ENCODE measurements around the gene MT1F.
"Not testable (repeated sequence)": the region's sequence is repeated elsewhere in the genome, so short reads cannot be mapped to it uniquely, and the experiment has no call there.

The MT1F gene

DNA sequence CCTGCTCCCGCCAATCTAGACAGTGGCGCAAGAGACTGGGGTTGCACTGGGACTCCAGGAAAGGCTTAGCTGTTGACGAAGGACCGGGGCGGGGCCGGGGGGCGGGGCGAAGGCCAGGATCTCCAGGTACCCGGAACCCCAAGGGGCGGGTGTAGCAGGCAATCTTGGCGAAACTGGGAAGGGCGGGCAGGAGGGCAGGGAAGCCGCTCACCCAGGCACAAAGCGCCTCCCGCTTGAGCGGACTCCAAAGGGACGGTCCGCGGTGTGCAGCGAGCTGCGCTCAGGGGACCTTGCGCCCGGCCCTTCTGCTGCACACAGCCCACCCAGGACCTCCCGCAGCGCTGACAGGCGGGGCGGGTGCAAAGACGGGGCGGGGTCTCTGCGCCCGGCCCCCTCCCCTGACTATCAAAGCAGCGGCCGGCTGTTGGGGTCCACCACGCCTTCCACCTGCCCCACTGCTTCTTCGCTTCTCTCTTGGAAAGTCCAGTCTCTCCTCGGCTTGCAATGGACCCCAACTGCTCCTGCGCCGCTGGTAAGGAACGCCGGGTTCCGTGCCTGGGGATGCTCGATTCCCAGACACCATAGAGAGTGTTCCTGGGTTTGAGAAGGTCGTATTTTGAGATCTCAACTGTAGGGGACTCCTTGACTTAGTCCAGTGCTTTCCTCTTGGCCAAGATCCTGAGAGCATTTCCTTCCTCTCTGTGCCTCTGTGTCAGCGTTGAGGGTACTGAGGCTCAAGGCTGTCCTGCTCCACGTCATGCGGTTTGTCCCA, at the start of gene MT1F:
TSS of gene MT1F (plus strand) at position 405 of the 772 bp plus-strand sequence. CDS start at position 505, 100 bp downstream.
- peak; percentile 49 for DNase-seq

DNA sequence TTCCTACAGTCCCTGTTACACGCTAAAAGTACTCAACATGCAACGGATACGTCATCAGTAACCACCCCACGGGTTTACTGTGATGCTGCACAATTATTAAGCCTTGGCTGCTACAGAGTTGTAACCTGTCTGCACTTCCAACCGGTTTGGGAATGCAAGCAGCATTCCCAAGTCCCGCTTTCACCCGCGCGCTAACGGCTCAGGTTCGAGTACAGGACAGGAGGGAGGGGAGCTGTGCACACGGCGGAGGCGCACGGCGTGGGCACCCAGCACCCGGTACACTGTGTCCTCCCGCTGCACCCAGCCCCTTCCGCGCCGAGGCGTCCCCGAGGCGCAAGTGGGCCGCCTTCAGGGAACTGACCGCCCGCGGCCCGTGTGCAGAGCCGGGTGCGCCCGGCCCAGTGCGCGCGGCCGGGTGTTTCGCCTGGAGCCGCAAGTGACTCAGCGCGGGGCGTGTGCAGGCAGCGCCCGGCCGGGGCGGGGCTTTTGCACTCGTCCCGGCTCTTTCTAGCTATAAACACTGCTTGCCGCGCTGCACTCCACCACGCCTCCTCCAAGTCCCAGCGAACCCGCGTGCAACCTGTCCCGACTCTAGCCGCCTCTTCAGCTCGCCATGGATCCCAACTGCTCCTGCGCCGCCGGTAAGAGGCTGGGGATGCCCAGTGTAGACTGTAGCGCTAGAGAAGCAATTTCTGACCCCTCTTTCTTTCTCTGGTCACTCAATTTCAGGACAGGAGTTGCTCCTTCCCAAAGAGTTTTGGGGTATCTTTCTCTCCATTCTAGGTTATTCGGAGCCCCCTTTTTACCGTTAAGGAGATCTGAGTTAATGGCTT, 49.5 kb upstream of the MT1F start, which contains the start of gene MT2A:
TSS of gene MT2A (plus strand) at position 542 of the 833 bp plus-strand sequence. CDS start at position 614, 72 bp downstream.
- DNase-seq, result peak; percentile 95

DNA sequence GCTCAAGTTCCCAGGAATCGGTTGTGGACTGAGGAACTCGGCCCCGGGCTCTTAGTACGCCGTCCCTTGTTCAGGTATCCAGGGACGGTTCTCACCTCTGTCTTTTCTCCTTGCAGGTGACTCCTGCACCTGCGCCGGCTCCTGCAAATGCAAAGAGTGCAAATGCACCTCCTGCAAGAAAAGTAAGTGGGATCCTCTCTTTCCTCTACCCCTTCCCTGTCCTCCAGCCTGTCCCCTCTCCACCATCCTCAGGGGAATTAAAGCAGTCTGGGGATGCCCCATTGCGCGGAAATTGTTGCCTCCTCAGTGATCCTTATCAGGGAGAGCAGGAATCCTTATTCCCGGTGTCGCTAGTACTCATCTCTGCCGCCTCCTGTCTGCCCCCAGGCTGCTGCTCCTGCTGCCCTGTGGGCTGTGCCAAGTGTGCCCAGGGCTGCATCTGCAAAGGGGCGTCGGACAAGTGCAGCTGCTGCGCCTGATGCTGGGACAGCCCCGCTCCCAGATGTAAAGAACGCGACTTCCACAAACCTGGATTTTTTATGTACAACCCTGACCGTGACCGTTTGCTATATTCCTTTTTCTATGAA, 48.8 kb upstream of the MT1F start:
- peak; percentile 39 for DNase-seq

DNA sequence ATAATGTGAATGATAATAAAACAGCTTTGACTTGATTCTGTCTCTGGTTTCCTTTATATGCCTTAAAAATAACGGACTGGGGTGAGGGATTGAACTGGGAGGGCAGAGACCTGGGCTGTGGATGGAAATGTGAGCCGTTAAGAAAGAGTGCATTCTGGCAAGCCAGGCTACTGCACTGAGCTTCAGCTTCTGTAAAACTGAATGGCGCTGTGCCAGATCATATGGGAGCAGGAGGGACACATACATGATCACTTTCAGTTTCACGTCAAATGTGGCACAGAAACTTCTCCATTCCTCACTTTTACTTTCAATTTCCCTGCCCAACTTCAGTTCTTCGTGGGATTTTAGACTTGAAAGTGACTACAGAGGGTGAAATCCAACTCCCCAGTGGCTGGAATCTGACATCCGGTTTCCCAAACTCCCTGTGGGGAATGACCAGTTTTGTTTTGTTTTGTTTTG, 48.3 kb upstream of the MT1F start:
- DNase-seq, result peak; percentile 85

DNA sequence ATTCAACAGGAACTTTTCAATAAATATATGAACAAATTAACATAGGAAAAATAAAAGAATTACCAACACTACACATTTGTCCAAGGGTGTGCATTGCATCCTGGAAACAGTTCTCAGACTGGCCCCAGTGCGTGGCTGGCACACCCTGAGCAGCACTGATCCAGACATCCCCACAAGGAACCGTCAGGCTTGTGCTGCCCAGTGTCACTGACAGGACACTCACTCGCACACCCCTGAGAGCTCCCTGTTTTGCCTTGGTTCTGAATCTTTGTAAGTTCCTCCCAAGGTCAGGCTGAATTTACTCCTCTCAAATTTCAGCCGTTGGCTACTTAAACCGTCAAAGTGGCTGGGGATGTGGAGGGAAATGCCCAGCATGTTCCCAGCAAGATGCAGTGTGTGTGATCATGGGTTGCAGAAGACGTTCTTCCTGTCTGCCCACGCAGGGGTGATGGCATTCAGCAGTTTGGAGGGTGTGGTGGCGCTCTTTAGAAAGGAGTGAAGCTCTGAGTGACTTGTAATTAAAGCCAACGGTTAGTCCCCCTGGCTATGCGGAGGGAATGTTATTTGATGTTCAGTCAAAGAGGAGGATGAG, 47.6 kb upstream of the MT1F start:
- DNase-seq, result peak; percentile 62

DNA sequence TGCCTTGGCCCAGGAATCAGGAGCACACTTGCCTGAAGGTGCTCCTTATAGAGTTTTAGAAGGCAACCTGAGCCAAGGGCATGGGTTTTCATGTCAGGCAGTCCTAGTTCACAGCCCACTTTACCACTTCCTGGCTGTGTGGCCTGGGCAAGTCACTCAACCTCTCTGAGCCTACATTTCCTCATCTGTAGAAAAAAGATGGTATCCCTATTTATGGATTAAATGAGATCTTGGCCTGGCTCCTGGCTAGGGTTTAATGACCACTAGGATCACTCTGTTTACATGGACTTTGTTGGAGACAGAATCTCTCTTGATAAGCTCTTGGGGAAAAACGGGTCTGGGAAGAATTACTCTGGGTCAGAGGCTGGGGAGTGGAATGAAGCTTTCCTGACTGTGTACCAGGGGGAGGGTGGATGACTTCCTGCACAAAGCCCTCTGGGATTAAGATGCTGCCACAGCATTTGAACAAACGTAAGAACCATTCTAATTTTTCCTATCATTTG, 47.1 kb upstream of the MT1F start:
- no peak for DNase-seq

DNA sequence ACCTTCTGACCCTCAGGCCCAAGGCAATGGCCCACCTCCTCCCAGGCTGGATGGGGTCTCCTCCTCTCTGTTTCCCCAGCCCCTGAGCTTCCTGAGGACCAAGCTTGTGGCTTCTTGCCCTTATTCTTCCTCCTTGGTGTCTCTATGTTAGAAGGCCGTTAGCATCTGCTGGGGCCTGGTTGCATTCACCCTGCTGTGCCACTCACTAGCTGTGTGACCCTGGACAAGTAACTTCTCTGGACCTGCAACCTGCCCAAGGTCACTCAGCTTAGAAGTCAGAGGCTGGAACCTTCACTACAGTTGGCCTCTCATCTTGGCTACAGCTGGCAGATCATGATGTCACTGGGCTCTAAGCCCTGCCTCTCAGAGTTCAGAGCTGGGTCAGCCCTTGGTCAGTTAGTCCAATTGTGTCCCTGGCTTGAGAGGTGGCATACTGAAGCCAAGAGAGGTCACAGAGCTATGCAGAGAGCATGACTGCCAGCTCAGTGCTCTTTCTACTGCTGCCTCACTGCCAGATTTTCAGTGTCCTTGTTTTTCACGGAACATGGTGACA, 46.4 kb upstream of the MT1F start:
- peak; percentile 38 for DNase-seq

DNA sequence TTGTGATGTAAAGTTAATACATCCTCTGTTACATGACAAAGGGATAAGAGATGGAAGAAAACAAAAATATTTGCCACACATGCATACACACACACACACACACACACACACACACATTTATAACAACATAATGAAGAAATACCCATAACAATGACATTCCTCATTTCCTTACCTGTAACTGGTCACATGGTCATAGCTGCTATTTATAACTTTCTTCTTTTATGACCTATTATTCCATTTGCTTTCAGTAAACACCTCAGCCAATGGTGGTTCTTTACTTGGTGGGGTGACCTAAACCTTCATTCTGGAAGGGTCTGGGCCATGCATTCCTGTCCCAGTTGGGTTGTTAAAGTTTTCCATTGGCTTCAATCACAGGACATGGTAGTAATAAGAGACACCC, 44.1 kb upstream of the MT1F start:
- DNase-seq, result no peak

DNA sequence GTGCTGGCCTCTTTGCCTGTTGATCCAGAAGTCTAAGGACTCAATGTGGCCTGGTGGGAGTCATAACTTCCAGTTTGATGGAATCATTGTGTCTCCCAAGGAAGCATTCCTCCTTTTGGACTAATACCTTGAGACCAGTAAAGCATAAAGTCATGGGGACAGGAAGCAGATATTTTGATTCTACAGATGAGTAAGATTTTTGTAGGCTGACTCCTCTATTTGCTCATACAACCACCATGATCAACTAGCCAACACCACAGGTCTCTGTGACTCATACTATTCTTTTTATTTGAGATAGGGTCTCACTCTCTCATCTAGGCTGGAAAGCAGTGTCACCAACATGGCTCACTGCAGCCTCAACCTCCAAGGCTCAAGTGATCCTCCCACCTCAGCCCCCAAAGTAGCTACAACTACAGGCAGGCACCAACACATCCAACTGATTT, 43.2 kb upstream of the MT1F start:
- DNase-seq, result no peak

DNA sequence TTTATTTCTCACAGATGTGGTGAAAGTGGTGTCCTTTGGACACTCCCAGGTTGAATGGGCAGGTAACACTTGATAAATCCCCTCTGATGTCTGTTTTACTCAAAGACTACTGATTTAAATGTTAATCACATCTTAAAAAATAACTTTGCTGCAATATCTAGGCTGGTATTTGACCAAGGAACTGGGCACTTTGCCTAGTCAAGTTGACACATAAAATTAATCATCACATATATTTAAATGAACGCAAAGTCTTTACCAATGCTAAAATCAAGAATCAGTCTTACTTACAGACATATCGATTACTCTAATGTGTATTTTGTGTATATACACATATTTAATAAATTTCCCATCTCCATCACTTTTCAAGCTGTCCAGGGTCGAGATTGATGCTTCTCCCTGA, 42.4 kb upstream of the MT1F start:
- DNase-seq, result no peak

DNA sequence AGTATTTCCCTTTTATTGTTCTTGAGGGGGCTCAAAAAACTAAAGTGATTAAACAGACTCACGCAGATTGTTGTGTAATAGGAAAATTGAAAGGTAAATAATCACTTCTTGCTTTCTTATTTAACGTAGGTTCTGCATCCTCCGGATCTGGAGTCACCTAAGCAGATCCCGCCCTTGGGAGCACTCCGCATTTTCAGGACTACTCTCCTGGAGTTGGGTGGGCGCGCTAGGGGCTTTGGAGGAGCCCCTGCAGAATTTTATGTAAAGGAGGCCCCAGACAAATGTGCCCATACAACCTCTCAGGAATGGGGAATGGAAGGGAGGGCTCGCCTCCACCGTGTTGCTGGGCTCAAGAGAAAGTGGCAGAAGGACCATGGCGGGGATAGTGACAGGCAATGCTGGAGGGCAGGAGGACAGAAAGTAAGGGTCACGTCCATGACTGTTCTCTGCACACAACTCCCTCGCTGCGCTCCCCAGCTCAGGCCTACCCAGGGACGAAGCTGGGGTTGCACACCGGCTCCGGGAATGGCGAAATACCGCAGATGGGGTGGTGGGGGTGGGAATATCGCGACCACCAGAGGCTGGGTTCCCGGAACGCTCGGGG, 41.0 kb upstream of the MT1F start:
- DNase-seq, result no peak

DNA sequence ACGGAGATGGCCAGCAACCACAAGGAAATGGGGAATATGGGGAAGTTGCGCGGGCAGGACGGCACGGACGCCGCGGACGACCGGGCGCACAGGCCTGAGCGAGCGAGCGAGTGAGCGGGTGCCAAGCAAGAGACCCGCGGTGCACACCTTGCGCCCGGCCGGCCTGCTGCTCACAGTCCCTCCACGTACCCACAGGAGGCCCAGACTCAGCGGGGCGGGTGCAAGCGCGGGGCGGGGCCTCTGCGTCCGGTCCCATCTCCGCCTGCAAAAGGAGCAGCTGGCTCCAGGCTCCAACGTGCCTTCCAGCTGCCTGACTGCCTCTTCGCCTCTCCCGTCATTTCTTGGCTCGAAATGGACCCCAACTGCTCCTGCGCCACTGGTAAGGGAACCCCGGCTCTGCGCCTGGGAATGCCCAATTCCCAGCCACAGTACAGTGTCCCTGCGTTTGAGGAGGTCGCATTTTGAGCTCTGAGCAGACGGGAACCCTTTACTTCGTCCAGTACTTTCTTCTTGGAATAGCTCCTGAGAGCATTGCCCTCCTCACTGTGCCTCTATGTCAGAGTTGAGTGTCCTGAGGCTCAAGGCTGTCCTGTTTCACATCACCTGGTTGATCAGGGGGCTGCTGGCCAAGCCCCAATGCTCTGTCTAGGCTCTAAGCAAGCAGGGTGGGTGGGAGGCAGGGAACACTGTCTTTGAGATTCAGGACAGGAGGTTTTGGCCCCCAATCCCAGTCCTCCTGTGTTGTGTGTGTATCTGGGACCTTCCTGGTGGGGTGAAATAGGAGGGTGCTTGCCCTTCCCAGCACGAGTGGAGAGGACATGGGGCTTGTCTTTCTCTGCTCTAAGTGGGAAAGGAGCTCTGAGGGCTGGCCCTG, 40.3 kb upstream of the MT1F start:
- peak; percentile 82 for DNase-seq

DNA sequence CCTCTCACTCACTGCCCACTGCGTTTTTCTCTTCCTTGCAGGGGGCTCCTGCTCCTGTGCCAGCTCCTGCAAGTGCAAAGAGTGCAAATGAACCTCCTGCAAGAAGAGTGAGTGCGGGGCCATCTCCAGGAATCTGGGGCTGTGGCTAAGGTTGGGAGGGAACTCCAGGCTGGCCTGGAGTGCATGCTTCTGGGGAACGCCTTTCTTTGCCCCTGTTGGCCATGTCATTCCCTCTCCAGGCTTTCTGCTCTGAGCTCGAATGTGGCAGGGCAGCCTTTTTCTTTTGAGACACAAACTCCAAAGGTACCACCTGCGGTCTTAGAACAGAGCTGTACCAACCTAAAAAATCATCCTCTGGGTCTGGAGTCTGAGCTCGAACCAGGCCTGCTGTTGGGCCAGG, 39.6 kb upstream of the MT1F start:
- DNase-seq, result no peak

DNA sequence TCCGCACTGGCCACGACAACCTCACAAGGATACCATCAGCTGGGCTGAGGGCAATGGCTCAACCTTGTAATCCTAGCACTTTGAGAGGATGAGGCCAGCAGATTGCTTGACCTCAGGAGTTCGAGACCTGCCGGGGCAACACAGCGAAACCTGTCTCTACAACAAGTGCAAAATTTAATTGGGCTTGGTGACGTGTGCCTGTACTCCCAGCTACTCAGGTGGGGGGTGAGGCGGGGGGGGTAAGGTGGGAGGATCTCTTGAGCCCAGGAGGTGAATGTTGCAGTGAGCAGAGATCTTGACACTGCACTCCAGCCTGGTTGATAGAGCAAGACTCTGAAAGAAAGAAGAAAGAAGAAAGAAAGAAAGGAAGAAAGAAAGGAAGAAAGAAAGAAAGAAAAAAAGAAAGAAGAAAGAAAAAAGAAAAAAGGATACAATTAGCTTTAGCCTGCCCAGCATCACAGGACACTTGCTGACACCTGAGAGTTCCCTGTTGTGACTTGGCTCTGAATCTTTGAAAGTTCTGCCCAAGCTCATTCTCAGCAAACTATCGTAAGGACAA, 37.3 kb upstream of the MT1F start:
- DNase-seq, result no peak

DNA sequence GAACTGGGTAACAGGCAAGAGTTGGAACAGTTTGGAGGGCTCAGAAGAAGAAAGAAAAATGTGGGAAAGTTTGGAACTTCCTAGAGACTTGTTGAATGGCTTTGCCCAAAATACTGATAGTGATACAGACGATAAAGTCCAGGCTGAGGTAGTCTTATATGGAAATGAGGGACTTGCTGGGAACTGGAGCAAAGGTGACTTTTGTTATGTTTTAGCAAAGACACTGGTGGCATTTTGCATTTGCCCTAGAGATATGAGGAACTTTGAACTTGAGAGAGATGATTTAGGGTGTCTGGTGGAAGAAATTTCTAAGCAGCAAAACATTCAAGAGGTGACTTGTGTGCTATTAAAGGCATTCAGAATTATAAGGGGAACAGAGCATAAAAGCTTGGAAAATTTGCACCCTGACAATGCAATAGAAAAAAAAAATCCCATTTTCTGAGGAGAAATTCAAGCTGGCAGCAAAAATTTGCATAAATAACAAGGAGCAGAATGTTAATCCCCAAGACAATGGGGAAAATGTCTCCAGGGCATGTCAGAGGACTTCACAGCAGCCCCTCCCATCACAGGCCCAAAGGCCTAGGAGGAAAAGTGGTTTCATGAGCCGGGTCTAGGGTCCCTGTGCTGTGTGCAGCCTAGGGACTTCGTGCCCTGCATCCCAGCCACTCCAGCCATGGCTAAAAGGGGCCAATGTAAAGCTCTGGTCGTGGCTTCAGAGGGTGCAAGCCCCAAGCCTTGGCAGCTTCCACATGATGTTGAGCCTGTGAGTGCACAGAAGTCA, 35.9 kb upstream of the MT1F start:
- not testable (repeated sequence) for DNase-seq

DNA sequence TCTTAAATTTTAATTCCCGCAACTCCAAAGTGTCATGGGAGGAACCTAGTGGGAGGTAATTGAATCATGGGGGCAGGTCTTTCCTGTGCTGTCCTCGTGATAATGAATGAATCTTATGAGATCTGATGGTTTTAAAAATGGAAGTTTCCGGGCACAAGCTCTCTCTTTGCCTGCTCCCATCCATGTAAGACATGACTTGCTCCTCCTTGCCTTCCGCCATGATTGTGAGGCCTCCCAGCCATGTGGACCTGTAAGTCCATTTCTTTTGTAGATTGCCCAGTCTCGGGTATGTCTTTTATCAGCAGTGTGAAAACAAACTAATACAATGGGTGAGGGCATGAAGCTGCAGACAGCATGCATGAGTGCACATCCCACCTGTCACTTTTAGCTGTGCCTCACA, 34.6 kb upstream of the MT1F start:
- DNase-seq, result not testable (repeated sequence)

DNA sequence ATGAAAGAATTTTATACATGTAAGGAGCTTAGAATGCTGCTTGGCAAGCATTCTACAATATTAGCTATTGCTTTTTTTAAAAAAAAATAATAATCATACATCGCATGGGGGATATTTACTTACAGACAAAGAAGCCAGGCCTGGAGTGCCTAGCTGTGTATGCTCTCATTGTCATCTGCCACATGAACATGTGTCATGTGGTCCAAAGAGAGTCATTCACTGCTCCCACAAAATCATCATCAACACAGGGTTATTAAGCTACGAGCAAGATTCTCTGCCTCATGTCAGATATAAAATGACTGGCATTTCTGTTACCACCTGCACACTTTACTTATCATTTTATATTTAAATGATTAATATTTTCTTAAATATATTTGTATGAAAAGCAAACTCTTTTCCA, 34.1 kb upstream of the MT1F start:
- DNase-seq, result no peak

DNA sequence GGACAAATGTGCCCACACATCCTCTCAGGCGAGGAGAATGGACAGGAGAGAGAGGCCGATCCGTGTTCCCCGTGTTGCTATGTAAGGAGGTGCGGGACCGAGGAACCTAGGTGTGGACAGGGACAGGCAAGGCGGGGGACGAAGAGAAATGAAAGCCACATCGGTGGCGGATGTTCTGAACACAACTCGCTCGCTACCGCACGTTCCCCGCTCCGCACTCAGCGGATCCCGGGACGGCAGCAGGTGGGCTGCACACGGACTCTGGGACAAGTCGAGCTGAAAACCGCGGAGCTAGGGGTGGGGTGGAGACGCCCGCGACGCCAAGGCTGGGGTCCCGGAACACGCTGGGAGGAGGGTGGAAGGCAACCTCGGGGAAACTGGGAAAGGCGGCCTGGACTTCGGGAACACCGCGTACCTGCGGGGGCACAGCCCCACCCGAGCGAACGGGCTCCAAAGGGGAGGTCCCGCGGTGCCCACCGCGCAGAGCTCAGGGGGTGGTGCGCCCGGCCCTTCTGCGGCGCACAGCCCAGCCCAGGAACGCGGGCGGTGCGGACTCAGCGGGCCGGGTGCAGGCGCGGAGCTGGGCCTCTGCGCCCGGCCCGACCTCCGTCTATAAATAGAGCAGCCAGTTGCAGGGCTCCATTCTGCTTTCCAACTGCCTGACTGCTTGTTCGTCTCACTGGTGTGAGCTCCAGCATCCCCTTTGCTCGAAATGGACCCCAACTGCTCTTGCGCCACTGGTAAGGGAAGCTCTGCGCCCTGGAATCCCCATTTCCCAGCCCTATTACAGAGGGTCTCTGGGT, 32.4 kb upstream of the MT1F start, which contains the start of gene MT1E:
TSS of gene MT1E (plus strand) at position 642 of the 803 bp plus-strand sequence. CDS start at position 713, 71 bp downstream.
- DNase-seq, result peak; percentile 79

All from femur (tissue), 1 donor.